Ovary (tissue), 9 donors: Measurements from ENCODE around the gene PSD4. TPM values are rescaled to one million over a fixed set of nuclear protein-coding genes. Genes with fewer than 3 reads are reported as not detected.

ENCODE experiments used
- DNase-seq, 5 donors: peaks; one replicate each; pipeline ENCODE4 v3.0.0-alpha.2; 2019 to 2020
- H3K27ac ChIP-seq, 2 donors: fragments of 200-600 bp; one replicate each; pipeline versions ENCODE4 v1.5.1 to v1.8.0; 2019 to 2022
- H3K27me3 ChIP-seq: fragments of 200-600 bp; one replicate; pipeline ENCODE4 v1.8.0; 2022
- H3K36me3 ChIP-seq: fragments of 200-600 bp; sonication (generic); one replicate; pipeline ENCODE4 v1.5.1; 2019
- H3K4me1 ChIP-seq: one replicate; pipeline ENCODE4 v1.8.1; 2013; ENCODE audit warnings: mild to moderate bottlenecking, moderate library complexity; ENCODE audit not compliant: insufficient read depth
- H3K4me3 ChIP-seq: fragments of 200-600 bp; sonication (generic); one replicate; pipeline ENCODE4 v1.5.1; 2017
- H3K9me3 ChIP-seq, 2 donors: fragments of 200-600 bp in 1 of 2; sonication (generic) in 1 of 2; one replicate each; pipeline versions ENCODE4 v1.5.1 to v1.8.1; 2013 to 2019; ENCODE audit warnings: mild to moderate bottlenecking in 1 of 2, moderate library complexity in 1 of 2
- EP300 ChIP-seq: sonication (generic); formaldehyde crosslinking; IDR thresholded peaks from one replicate; pipeline ENCODE4 v1.6.1; 2017; ENCODE audit warnings: antibody characterized with exemption
- POLR2A ChIP-seq: fragments of 450-650 bp; IDR thresholded peaks from one replicate; pipeline ENCODE4 v1.6.1; 2017; ENCODE audit warnings: antibody characterized with exemption, mild to moderate bottlenecking, moderate library complexity
- WGBS, 3 donors: extraction: QIAGEN DNeasy Blood & Tissue Kit in 1 of 3; methylation state at CpG; one replicate each; pipeline versions ENCODE4 v1.1.5 to v1.1.7; 2013 to 2017; 5-methylcytosine and 5-hydroxymethylcytosine counted together
- intact Hi-C, 4 donors: fragments of 100-400 bp; cut with DNase I; formaldehyde crosslinking; loops; one replicate each; pipeline versions ENCODE4 v1.11.0 to v1.15.1; 2022 to 2023
- polyA plus RNA-seq, 2 donors: library from polyadenylated mRNA; stranded (reverse); fragments of 200-250 nt in 1 of 2; fragments of 350-450 nt in 1 of 2; fragmentation: Illumina TruSeq in 1 of 2; extraction: RNeasy Lipid Tissue Mini Kit (QIAGEN cat#74804) in 1 of 2; gene quantifications; one replicate each; pipeline ENCODE4 v1.2.3, GENCODE V29; 2013 to 2014
- total RNA-seq, 7 donors: library from RNA; depleted of rRNA in 2 of 7; stranded (reverse); fragments of >200 nt in 2 of 7; fragmentation: NEBNext Ultra II Directional in 3 of 7; extraction: Animal tissue kit (Norgen Biotek cat#: 25700) in 3 of 7; gene quantifications; one replicate each; pipeline versions ENCODE4 v1.1.0 to v1.2.4, GENCODE V29; 2016 to 2023
- TF ChIP-seq, protein P1 (sequence below), 3 donors: fragments of 450-650 bp in 2 of 3; fragments of 200-600 bp in 1 of 3; IDR thresholded peaks; one replicate each; pipeline versions ENCODE4 v1.5.1 to v1.8.0; 2016 to 2022; ENCODE audit warnings: antibody characterized with exemption in 3 of 3, mild to moderate bottlenecking in 1 of 3
- donor health status: DM: no; HTN: no; CAD: no; lungs with moderate emphysema.
- donor health status: DM: no; HTN: no; CAD: no.
- donor health status: Bipolar disorder and iron deficiency.
- donor health status: DM: yes; HTN: yes; CAD: no.
- donor health status: DM: no; HTN: no; CAD: no.
- donor health status: DM: yes; HTN: yes; CAD: no.

Gene PSD4
- total and polyA plus RNA-seq, 9 donors: 1.2 to 14.1 (median 3.4) TPM

DNA sequence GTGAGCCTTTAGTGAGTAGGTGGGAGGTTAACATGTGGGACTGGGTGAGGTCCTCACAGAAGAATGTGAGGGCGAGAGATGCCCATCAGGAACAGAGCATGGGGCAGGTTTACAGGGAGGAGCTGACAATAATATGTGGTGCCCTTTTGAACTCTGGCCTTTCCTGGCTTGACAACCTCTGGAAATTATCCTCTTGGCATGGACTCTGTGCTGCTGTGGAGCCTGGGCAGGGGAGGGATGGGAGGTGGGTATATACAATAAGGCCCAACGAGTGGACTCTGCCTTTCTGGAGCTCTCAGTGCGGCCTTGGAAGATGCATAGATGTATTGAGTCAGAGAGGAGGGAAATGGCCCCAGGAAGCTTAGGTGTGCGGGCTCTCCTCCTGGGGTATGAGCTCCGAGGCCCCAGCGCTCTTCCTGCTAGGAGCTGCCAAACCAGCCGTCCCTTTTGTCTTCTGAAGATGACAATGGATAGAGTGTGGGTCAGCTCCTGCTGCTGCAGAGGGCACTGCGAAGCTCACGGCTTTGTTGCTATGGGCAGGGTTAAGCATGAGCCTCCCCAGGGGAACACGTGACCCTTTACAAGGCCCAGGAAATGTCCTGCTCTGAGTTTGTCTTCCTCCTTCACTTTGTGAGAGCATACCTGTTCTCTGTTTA is 8.7 kb upstream of the PSD4 start:
- no peak for DNase-seq
- H3K4me1 ChIP-seq: peaks cover 5% of the 10 kb centered on the region
- TF ChIP-seq POLR2A: no peak
- TF ChIP-seq, protein P1, sequence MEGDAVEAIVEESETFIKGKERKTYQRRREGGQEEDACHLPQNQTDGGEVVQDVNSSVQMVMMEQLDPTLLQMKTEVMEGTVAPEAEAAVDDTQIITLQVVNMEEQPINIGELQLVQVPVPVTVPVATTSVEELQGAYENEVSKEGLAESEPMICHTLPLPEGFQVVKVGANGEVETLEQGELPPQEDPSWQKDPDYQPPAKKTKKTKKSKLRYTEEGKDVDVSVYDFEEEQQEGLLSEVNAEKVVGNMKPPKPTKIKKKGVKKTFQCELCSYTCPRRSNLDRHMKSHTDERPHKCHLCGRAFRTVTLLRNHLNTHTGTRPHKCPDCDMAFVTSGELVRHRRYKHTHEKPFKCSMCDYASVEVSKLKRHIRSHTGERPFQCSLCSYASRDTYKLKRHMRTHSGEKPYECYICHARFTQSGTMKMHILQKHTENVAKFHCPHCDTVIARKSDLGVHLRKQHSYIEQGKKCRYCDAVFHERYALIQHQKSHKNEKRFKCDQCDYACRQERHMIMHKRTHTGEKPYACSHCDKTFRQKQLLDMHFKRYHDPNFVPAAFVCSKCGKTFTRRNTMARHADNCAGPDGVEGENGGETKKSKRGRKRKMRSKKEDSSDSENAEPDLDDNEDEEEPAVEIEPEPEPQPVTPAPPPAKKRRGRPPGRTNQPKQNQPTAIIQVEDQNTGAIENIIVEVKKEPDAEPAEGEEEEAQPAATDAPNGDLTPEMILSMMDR (IDR thresholded peaks at IDR 0.05): no peak
- TF ChIP-seq EP300: no peak
- no peaks in the 10 kb centered on the region for H3K36me3 ChIP-seq
- no peak overlapping the region for H3K27ac ChIP-seq
- H3K4me3 ChIP-seq: no peak overlapping the region
- 79 to 86% (median 80%) methylated on average over 10 of the region's 10 CpGs for WGBS, 3 donors
- no peaks in the 10 kb centered on the region for H3K9me3 ChIP-seq
- H3K27me3 ChIP-seq: no peaks in the 10 kb centered on the region
- intact Hi-C loops: no loop called here

GRCh38 chr2:113166187-113166645 is 7.6 kb upstream of the PSD4 start:
- H3K9me3 ChIP-seq: no peaks in the 10 kb centered on the region
- DNase-seq: no peak
- H3K4me3 ChIP-seq: no peak overlapping the region
- H3K4me1 ChIP-seq: peaks cover 5% of the 10 kb centered on the region
- intact Hi-C loops: no loop called here
- WGBS, 3 donors: 90 to 93% (median 93%) methylated on average over 7 of the region's 7 CpGs
- H3K27ac ChIP-seq: no peak overlapping the region
- H3K27me3 ChIP-seq: no peaks in the 10 kb centered on the region
- TF ChIP-seq POLR2A: no peak
- H3K36me3 ChIP-seq: no peaks in the 10 kb centered on the region

DNA sequence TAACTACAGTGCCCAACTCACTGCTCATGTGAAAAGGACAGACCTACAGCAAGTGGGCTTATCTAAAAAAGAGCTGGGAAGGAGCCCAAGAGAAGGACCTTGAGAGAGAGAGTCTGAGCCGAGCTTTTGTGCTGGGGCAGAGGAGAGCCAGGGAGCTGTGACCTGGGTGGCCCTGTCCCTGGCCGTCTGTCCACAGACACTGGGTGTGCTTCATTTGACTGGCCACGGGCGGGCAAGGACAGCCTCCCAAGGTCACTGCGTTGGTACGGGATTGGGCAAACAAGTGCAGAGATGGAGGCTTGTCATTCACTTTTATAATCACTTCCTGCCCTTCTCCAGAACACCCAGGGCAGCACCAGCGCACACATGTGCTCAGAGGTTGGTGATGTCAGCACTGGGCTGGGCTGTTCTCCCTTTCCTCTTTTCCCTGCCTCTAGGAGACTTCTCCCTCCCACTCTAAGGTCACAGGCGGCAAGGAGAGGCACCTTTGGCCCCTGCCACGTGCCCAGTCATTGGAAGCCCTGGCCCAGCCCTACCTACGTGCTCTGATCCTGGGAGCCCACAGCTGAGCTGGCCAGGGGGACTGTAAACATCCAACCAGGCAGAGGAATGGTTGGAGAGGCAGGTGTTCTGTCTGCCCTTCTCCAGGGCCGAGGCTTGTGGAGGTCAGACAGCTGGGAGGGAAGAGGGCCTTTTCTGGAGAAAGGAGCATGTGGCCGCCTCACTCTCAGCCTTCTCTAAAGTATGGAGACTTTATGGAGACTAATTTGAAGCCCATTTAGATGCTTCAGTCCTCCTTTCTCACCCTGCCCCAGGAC is 6.4 kb upstream of the PSD4 start:
- peak in 2 of 5 donors; percentile 24 to 44 for DNase-seq
- H3K9me3 ChIP-seq: no peaks in the 10 kb centered on the region
- no peaks in the 10 kb centered on the region for H3K36me3 ChIP-seq
- 26 to 52% (median 36%) methylated on average over 12 of the region's 12 CpGs for WGBS, 3 donors
- TF ChIP-seq, protein P1 (IDR thresholded peaks at IDR 0.05): no peak
- no peak for TF ChIP-seq POLR2A
- no peak for TF ChIP-seq EP300
- intact Hi-C loops: no loop called here
- H3K27ac ChIP-seq: no peak overlapping the region
- no peaks in the 10 kb centered on the region for H3K27me3 ChIP-seq
- H3K4me3 ChIP-seq: no peak overlapping the region
- H3K4me1 ChIP-seq: peaks cover 5% of the 10 kb centered on the region

DNA sequence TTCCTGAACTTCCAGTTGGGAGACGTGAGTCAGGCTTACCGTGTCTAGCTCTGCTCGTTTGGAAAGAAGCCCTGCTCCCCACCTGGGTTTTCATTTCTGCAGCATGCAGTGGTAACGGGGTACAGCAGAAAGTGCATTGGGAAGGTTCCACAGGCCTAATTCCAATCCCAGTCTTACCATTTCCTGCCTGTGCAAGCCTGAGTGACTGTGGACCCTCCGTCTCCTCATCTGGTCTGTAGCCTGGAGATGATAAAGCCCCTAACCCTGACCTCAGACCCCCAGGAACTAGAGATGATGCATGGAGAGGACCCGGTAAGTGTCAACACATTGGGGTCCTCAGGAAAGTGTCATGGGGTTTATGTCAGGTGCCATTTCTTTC is 5.8 kb upstream of the PSD4 start:
- intact Hi-C loops: no loop called here

More for the DNA sequence above, 5.8 kb upstream of the PSD4 start:
- no peak for DNase-seq
- H3K36me3 ChIP-seq: no peaks in the 10 kb centered on the region
- H3K27me3 ChIP-seq: no peaks in the 10 kb centered on the region
- WGBS, 3 donors: 76 to 82% (median 81%) methylated on average over 6 of the region's 6 CpGs
- H3K4me3 ChIP-seq: no peak overlapping the region
- peaks cover 5% of the 10 kb centered on the region for H3K4me1 ChIP-seq
- no peak overlapping the region for H3K27ac ChIP-seq
- TF ChIP-seq, protein P1 (IDR thresholded peaks at IDR 0.05): no peak
- no peak for TF ChIP-seq POLR2A
- no peak for TF ChIP-seq EP300
- no peaks in the 10 kb centered on the region for H3K9me3 ChIP-seq
